H9 (cell line): ENCODE results near the gene SYNGAP1. TPM values are rescaled to one million over a fixed set of nuclear protein-coding genes. Genes with fewer than 3 reads are reported as not detected.

Experiments used
- DNase-seq: peaks from one replicate; pipeline ENCODE4 v3.0.0-alpha.2; 2017
- H2AFZ ChIP-seq: one replicate; pipeline ENCODE4 v1.6.1; 2013; ENCODE audit warnings: mild to moderate bottlenecking, low read length, control low read depth, moderate library complexity
- H2AK5ac ChIP-seq: 2 replicates; pipeline ENCODE4 v1.6.1; 2013; ENCODE audit warnings: low read length, control low read depth, mixed read lengths; ENCODE audit not compliant: insufficient read length
- H2BK120ac ChIP-seq: one replicate; pipeline ENCODE4 v1.6.1; 2013; ENCODE audit warnings: low read depth, mild to moderate bottlenecking, low read length, control low read depth, inconsistent platforms; ENCODE audit not compliant: poor library complexity, severe bottlenecking
- H2BK12ac ChIP-seq: 2 replicates; pipeline ENCODE4 v1.6.1; 2013; ENCODE audit warnings: low read length, control low read depth, mixed read lengths, low read depth; ENCODE audit not compliant: insufficient read length
- H2BK15ac ChIP-seq: 2 replicates; pipeline ENCODE4 v1.6.1; 2013; ENCODE audit warnings: low read depth, low read length, control low read depth
- H2BK20ac ChIP-seq: one replicate; pipeline ENCODE4 v1.6.1; 2013; ENCODE audit warnings: low read depth, mild to moderate bottlenecking, low read length, control low read depth, inconsistent platforms; ENCODE audit not compliant: poor library complexity, severe bottlenecking
- H2BK5ac ChIP-seq: 2 replicates; pipeline ENCODE4 v1.6.1; 2013; ENCODE audit warnings: low read length, control low read depth, mixed read lengths; ENCODE audit not compliant: insufficient read length
- H3K14ac ChIP-seq: 2 replicates; pipeline ENCODE4 v1.6.1; 2013; ENCODE audit warnings: low read length, control low read depth; ENCODE audit not compliant: insufficient read depth
- H3K18ac ChIP-seq: 2 replicates; pipeline ENCODE4 v1.6.1; 2013; ENCODE audit warnings: low read depth, mild to moderate bottlenecking, mixed read lengths, low read length, control low read depth; ENCODE audit not compliant: insufficient read length
- H3K23ac ChIP-seq: 2 replicates; pipeline ENCODE4 v1.6.1; 2013; ENCODE audit warnings: low read length, control low read depth, mixed read lengths, low read depth; ENCODE audit not compliant: insufficient read length
- H3K23me2 ChIP-seq: 2 replicates; pipeline ENCODE4 v1.6.1; 2013; ENCODE audit warnings: low read depth, mild to moderate bottlenecking, mixed read lengths, low read length, control low read depth; ENCODE audit not compliant: insufficient read length, poor library complexity, severe bottlenecking
- H3K27ac ChIP-seq: 2 replicates; pipeline ENCODE4 v1.5.1; 2013; ENCODE audit warnings: low read length, control low read depth, mixed read lengths, low read depth; ENCODE audit not compliant: insufficient read length
- H3K27me3 ChIP-seq: 2 replicates; pipeline ENCODE4 v1.6.1; 2013; ENCODE audit warnings: low read length, control low read depth, inconsistent platforms; ENCODE audit not compliant: insufficient read depth
- H3K4ac ChIP-seq: 2 replicates; pipeline ENCODE4 v1.6.1; 2013; ENCODE audit warnings: low read depth, mild to moderate bottlenecking, control low read depth, inconsistent platforms, low read length, moderate library complexity
- H3K4me1 ChIP-seq: 2 replicates; pipeline ENCODE4 v1.6.1; 2013; ENCODE audit warnings: low read length, control low read depth, inconsistent platforms; ENCODE audit not compliant: insufficient read depth
- H3K4me2 ChIP-seq: 2 replicates; pipeline ENCODE4 v1.6.1; 2013; ENCODE audit warnings: low read length, control low read depth, mixed read lengths; ENCODE audit not compliant: insufficient read length, insufficient read depth
- H3K56ac ChIP-seq: 2 replicates; pipeline ENCODE4 v1.6.1; 2013; ENCODE audit warnings: low read depth, mild to moderate bottlenecking, mixed read lengths, low read length, control low read depth; ENCODE audit not compliant: insufficient read length
- H3K79me1 ChIP-seq: 2 replicates; pipeline ENCODE4 v1.6.1; 2013; ENCODE audit warnings: low read depth, mild to moderate bottlenecking, moderate library complexity, low read length, control low read depth, inconsistent platforms; ENCODE audit not compliant: insufficient read depth, poor library complexity, severe bottlenecking
- H3K79me2 ChIP-seq: 2 replicates; pipeline ENCODE4 v1.6.1; 2013; ENCODE audit warnings: low read length, control low read depth, inconsistent platforms; ENCODE audit not compliant: insufficient read depth
- H3K9ac ChIP-seq: 2 replicates; pipeline ENCODE4 v1.6.1; 2013; ENCODE audit warnings: low read length, control low read depth, mixed read lengths; ENCODE audit not compliant: insufficient read length; ENCODE audit errors: extremely low read depth
- H3K9me3 ChIP-seq: one replicate; pipeline ENCODE4 v1.6.1; 2013; ENCODE audit warnings: low read depth, low read length, inconsistent platforms; ENCODE audit not compliant: control insufficient read depth
- H3T11ph ChIP-seq: one replicate; pipeline ENCODE4 v1.6.1; 2013; ENCODE audit warnings: mild to moderate bottlenecking, low read length, control low read depth, inconsistent platforms
- H4K20me1 ChIP-seq: one replicate; pipeline ENCODE4 v1.6.1; 2013; ENCODE audit not compliant: control insufficient read depth, insufficient read length, insufficient read depth
- H4K5ac ChIP-seq: 2 replicates; pipeline ENCODE4 v1.6.1; 2013; ENCODE audit warnings: low read depth, mild to moderate bottlenecking, mixed read lengths, low read length, control low read depth; ENCODE audit not compliant: insufficient read length
- H4K8ac ChIP-seq: replicated peaks from 2 replicates; pipeline ENCODE4 v1.6.1; 2013; ENCODE audit warnings: low read length, control low read depth, mixed read lengths, low read depth; ENCODE audit not compliant: insufficient read length
- H4K91ac ChIP-seq: 2 replicates; pipeline ENCODE4 v1.6.1; 2013; ENCODE audit warnings: low read depth, mild to moderate bottlenecking, moderate library complexity, mixed read lengths, low read length, control low read depth; ENCODE audit not compliant: insufficient read length
- H3K27ac Mint-ChIP-seq, 3 experiments: 2 replicates in 2 of 3; 3 replicates in 1 of 3; pipeline ENCODE4 v1.8.0; 2020 to 2021; ENCODE audit warnings: mixed read lengths in 3 of 3, mild to moderate bottlenecking in 1 of 3, moderate library complexity in 1 of 3
- H3K27me3 Mint-ChIP-seq: 2 replicates; pipeline ENCODE4 v1.8.0; 2021; ENCODE audit warnings: low read depth, mild to moderate bottlenecking, moderate library complexity, mixed read lengths
- H3K36me3 Mint-ChIP-seq, 3 experiments: 2 replicates in 2 of 3; 3 replicates in 1 of 3; pipeline ENCODE4 v1.8.0; 2020 to 2021; ENCODE audit warnings: low read depth in 3 of 3, mixed read lengths in 3 of 3; ENCODE audit not compliant: insufficient read depth in 1 of 3
- H3K4me1 Mint-ChIP-seq, 2 experiments: 2 replicates each; pipeline ENCODE4 v1.8.0; 2020; ENCODE audit warnings: mixed read lengths in 2 of 2
- H3K4me3 Mint-ChIP-seq, 2 experiments: 2 replicates in 1 of 2; 3 replicates in 1 of 2; pipeline ENCODE4 v1.8.0; 2020 to 2021; ENCODE audit warnings: mild to moderate bottlenecking in 2 of 2, mixed read lengths in 2 of 2, moderate library complexity in 1 of 2
- H3K9me3 Mint-ChIP-seq, 2 experiments: 2 replicates in 1 of 2; 3 replicates in 1 of 2; pipeline ENCODE4 v1.8.0; 2020; ENCODE audit warnings: mild to moderate bottlenecking in 2 of 2, mixed read lengths in 2 of 2, moderate library complexity in 1 of 2
- CTCF ChIP-seq: fragments of 200-600 bp; sonication (generic); conservative IDR thresholded peaks from 3 replicates; pipeline ENCODE4 v1.8.0; 2021; ENCODE audit warnings: antibody characterized with exemption, mild to moderate bottlenecking
- WGBS: extraction: QIAGEN DNeasy Blood & Tissue Kit; methylation state at CpG from one replicate; pipeline ENCODE4 v1.1.7; 2013; ENCODE audit warnings: missing lambda C conversion rate, low lambda C conversion rate, mixed read lengths; ENCODE audit not compliant: insufficient read length; ENCODE audit errors: extremely low coverage; 5-methylcytosine and 5-hydroxymethylcytosine counted together
- total RNA-seq: library from RNA; stranded (reverse); gene quantifications from 2 replicates; pipeline ENCODE4 v1.2.1, GENCODE V29; 2021

Gene SYNGAP1
- total RNA-seq, 1 experiment from 2014 or later, result 121 TPM

GRCh38 chr6:33406126-33406525 is 13.7 kb upstream of the SYNGAP1 start:
- Histone ChIP-seq H4K91ac (no peak overlapping the region), H3K27me3 (no peaks in the 10 kb centered on the region), H3K4me2 (no peak overlapping the region), H2BK12ac (no peak overlapping the region), H3K14ac (no peak overlapping the region), H3K79me1 (no peaks in the 10 kb centered on the region), H3K4ac (no peak overlapping the region), H3T11ph (no peak overlapping the region), H2BK15ac (no peak overlapping the region), H3K27ac (no peak overlapping the region), H3K18ac (no peak overlapping the region), H2BK120ac (no peak overlapping the region), H2AFZ (no peak overlapping the region), H3K79me2 (no peaks in the 10 kb centered on the region), H4K8ac (no peak overlapping the region), H3K23ac (no peak overlapping the region), H3K9ac (no peak overlapping the region), H3K56ac (no peak overlapping the region), H2AK5ac (no peak overlapping the region), H3K9me3 (no peaks in the 10 kb centered on the region), H4K20me1 (no peaks in the 10 kb centered on the region), H2BK5ac (no peak overlapping the region), H4K5ac (no peak overlapping the region), H2BK20ac (no peak overlapping the region), H3K23me2 (peaks cover 7% of the 10 kb centered on the region), H3K4me1 (no peaks in the 10 kb centered on the region)
- TF ChIP-seq CTCF, result no peak
- Mint-ChIP-seq H3K27me3 (no peaks in the 10 kb centered on the region; the same call in 1 of the 2 replicates), H3K27ac (no peak overlapping the region), H3K4me1 (peaks cover 8 to 14% of the 10 kb centered on the region in 2 experiments), H3K4me3 (no peak overlapping the region; a peak in 1 of 5 replicates), H3K9me3 (no peaks in the 10 kb centered on the region; a peak in 1 of 5 replicates), H3K36me3 (peaks cover 34 to 71% (median 68%) of the 10 kb centered on the region in 3 experiments; a peak in 6 of 7 replicates)
- WGBS, result no CpG with 5 or more reads among the region's 17 CpGs
- DNase-seq, result no peak
